GM19193 (cell line): ENCODE results near the gene PYGB.

Source experiments
- POLR2A ChIP-seq: IDR thresholded peaks from 4 replicates; pipeline ENCODE4 v1.6.1; 2011; ENCODE audit not compliant: insufficient read depth, insufficient read length; ENCODE audit errors: extremely low read depth

Gene PYGB

DNA sequence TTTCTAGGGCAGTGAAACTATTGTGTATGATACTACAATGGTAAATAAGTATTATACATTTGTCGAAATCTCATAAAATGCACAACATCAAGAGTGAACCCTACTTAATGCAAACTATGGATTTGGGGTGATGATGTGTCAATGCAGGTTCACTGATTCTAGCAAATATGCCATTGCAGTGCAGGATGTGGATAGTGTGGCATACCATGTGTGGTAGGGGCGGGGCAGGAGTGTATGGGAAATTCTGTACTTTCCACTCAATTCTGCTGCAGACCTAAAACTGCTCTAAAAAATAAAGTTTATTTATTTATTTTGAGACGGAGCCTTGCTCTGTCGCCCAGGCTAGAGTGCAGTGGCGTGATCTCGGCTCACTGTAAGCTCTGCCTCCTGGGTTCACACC lies 98.5 kb downstream of the PYGB start:
- TF ChIP-seq POLR2A, result no peak
